SHP77 treated with DMSO at 0.1 percent for 48 hours (cell line): ENCODE data around the gene RNASE9.
"Not testable (repeated sequence)": the region's sequence is repeated elsewhere in the genome, so short reads cannot be mapped to it uniquely, and the experiment has no call there.

Source experiments
- DNase-seq: peaks from one replicate; lab custom pipeline; 2025; lab: John Stamatoyannopoulos, UW

RNASE9 gene

GRCh38 chr14:20572382-20572990 lies 11.6 kb upstream of the RNASE9 start:
- not testable (repeated sequence) for DNase-seq

- not testable (repeated sequence) for DNase-seq
Observed at GRCh38 chr14:20570720-20571119, 9.9 kb upstream of the RNASE9 start.

- not testable (repeated sequence) for DNase-seq
Observed at GRCh38 chr14:20569865-20570264, 9.0 kb upstream of the RNASE9 start.

GRCh38 chr14:20569066-20569465 lies 8.2 kb upstream of the RNASE9 start:
- DNase-seq, result no peak

DNA sequence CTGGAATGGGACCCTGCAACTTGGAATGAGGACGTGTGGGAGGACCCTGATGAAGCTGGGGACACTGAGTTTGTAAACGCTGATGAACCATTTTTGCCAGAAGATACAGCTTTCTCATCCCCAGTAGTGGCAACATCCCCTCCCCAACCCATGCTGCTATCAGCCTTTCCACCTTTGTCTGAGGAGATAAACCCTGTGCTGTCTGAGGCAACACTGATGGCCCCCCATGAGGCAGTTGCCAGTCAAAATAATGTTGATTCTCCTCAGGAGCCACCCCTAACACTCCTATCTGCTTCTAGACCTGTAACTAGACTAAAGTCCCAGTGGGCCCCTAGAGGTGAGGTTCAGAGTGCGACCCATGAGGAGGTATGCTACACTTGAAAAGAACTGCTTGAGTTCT lies 7.5 kb upstream of the RNASE9 start:
- DNase-seq, result no peak

GRCh38 chr14:20567199-20567598 lies 6.4 kb upstream of the RNASE9 start:
- not testable (repeated sequence) for DNase-seq

GRCh38 chr14:20564501-20564997 lies 3.7 kb upstream of the RNASE9 start:
- no peak for DNase-seq

DNA sequence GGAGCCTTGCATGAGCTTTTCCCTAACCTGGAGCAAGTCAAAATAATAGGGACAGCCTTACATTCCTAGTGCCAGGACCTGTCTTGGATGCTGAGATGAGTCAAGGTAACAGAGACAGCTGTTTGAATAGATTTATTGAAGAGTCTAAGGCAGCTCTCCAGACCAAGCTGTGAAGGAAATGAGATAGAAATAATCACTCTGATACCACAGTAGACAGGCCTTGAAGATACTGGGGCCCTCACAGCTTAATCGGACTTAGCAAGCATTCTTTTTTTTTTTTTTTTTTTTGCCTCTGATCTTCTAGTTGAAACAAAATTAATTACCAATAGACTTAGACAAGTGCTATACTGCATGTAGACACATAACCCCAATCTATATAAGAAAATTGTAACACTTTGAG lies 3.1 kb upstream of the RNASE9 start:
- no peak for DNase-seq

GRCh38 chr14:20559461-20559904 lies 1.4 kb downstream of the RNASE9 start:
- no peak for DNase-seq

- DNase-seq, result no peak
Observed at GRCh38 chr14:20557212-20557542, 3.7 kb downstream of the RNASE9 start.

DNA sequence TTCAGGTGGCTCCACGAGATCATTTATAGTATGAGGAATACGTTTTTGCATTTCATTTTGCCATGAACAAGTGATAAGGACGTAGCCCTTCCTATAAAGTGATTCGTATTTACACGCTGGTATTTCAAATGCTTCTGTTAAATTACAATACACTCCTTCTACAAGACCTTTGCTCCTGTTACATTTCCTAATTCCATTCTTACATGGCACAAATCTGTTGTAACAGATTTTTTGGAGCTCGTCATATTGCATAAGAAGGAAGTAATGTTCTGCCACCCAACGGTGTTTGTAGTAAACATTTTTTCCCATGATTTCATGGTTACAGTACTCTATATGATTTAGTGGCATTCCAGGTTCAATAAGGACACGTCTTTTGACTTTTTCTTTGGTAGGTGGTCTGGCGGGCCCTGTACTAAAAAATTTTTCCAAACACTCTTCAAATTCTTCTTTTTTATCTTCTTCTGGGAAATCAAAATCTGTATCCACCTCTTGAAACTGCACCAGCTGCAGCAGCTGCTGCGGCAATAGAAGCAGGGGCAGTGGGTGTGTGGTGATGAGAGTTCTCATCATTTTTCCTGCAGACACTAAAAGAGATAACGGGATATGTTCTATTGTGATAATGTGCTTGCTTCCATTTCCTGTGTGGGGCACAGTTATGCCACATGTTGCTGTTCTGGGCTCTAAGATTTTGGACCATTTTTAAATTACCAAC lies 4.2 kb downstream of the RNASE9 start:
- no peak for DNase-seq

GRCh38 chr14:20555845-20556244 lies 5.0 kb downstream of the RNASE9 start:
- DNase-seq, result no peak

- DNase-seq, result no peak
Observed at GRCh38 chr14:20553024-20553423, 7.8 kb downstream of the RNASE9 start.

- no peak for DNase-seq
Observed at GRCh38 chr14:20551606-20552005, 9.2 kb downstream of the RNASE9 start.

GRCh38 chr14:20550926-20551325 lies 9.9 kb downstream of the RNASE9 start:
- no peak for DNase-seq

DNA sequence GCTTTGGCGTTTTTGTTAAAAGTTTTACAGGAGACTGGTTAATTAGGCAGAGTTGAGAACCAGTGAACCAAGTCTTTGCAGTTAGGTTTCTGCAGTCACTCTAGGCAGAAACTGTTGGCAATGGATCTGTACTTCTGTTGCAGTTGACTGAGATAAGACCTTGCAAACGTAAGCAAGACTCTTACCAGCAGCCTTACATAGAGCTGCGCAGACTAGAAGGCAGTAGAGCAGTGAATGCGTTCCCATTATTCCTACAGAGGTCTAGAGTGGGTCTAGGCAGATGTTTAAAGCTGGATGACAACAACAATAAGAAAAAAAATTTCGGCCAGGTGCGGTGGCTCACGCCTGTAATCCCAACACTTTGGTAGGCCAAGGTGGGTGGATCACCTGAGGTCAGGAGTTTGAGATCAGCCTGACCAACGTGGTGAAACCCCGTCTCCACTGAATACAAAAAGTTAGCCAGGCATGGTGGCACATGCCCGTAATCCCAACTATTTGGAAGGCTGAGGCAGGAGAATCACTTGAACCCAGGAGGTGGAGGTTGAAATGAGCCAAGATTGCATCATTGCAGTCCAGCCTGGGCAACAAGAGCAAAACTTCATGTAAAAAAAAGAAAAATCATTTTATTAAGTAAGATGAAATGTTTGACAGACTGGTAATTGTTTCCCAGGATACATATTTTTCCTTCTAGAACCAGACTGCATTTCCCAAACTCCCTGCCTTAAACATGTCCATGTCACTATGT lies 12.3 kb downstream of the RNASE9 start:
- DNase-seq, result no peak

DNA sequence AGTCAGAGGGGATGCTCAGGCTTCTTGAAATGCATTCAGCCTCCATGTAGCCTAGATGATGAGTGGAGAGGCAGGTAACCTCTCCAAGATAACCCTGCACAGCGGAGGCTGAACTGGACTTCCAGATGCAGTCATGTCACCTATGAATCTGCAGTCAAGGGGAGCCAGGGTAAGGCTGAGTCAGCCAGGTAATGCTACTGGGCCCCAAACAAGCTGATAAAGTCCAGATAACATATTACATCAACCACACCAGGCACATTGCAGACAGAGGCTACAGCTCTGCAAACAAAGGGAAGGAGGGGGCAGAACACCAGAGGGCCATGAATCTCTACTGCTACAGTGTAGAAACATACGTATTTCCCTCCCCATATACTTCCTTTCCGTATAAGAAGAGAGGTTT lies 14.0 kb downstream of the RNASE9 start:
- DNase-seq, result no peak

- DNase-seq, result no peak
Observed at GRCh38 chr14:20539906-20540305, 20.9 kb downstream of the RNASE9 start.

DNA sequence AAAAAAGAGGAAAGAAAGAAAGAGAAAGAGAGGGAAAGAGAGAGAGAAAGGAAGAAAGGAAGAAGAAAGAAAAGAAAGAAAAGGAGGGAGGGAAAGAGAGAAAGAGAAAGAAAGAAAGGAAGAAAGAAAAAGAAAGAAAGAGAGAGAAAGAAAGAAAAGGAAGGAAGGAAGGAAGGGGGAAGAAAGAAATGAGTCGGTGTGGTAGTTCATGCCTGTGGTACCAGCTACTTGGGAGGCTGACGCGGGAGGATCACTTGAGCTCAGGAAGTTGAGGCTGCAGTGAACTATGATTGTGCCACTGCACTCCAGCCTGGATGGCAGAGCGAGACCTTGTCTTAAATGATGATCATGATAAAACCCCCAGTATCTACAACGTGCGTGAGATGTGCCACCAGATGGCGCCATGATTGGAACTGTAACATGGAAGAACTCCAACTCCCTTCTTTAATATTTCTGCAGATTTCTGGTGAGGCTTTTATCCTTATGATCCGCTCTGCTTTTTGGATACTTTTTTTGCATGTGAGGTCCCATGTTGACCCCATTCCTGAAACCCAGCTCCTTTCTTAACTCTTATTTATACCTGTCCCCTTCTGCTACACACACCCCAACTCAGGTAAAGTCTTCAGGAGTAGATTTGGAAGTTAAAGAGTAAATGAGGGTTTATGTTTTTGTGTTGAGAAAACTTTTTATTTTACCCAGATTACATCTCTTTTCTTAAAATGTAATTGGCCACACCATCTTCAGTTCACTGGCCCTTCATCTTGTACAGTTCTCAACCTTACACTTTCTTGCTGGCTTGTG lies 29.9 kb downstream of the RNASE9 start:
- peak; percentile 56 for DNase-seq

- DNase-seq, result no peak
Observed at GRCh38 chr14:20529806-20530205, 31.0 kb downstream of the RNASE9 start.

DNA sequence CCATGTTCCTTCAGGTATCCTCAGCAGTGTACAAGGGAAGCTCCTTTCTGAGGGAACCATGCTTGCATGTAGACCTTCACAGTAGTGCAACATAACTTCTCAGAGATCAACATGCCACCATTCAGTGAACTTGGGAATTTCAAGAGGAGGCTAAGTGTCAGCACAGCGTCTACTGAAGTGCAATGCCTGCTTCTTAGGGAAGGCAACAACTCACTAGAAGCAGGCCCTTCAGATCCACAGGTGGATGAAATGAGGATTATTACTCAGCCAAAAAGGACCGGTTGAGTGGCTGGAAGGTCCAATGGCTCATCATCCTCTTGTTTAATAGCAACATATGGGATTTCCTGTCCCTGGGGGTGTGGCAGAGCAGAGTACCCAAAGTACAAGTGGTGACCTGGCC lies 36.8 kb downstream of the RNASE9 start:
- no peak for DNase-seq

DNA sequence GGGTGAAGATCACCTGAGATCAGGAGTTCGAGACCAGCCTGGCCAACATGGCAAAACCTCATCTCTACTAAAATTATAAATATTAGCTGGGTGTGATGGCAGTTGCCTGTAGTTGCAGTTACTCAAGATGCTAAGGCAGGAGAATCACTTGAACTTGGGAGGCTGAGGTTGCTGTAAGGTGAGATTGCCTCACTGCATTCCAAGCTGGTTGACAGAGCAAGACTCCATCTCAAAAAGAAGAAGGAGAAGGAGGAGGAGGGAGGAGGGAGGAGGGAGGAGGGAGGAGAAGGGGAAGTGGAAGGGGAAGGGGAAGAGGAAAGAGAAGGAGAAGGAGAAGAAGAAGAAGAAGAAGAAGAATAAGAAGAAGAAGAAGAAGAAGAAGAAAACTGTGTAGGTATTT lies 38.5 kb downstream of the RNASE9 start:
- DNase-seq, result no peak
